T-helper 1 cell treated with Interleukin-12 subunit alpha and Interleukin-12 subunit beta and Interleukin-4 antibody, amounts not matched to agents 30 ng/mL and 1 ng/mL, for 36 hours (primary cell): ENCODE data around the gene PSME3IP1. TPM values are rescaled to one million over a fixed set of nuclear protein-coding genes. Genes with fewer than 3 reads are reported as not detected.
"Not testable (repeated sequence)": the region's sequence is repeated elsewhere in the genome, so short reads cannot be mapped to it uniquely, and the experiment has no call there.

Experiments used
- intact Hi-C: fragments of 100-400 bp; cut with micrococcal nuclease; formaldehyde crosslinking; loops from one replicate; pipeline ENCODE4 v1.15.1; 2024
- total RNA-seq: library from RNA; stranded (reverse); gene quantifications from 2 replicates; pipeline ENCODE4 v1.2.3, GENCODE V29; 2022

The PSME3IP1 gene
- 115 and 135 TPM in 2 replicates for total RNA-seq

- intact Hi-C loops, result loop anchor here (1.0 to 5.0 kb wide), 16 partner anchors 57 to 829 kb away; partner anchors contain the start of genes ARL2BP, CCDC102A, CIAPIN1 and COQ9
Observed at GRCh38 chr16:57185945-57186871, at the start of gene PSME3IP1, which contains the start of gene RSPRY1. PSME3IP1 (minus strand) TSS chr16:57186039; CDS start chr16:57173854, 12,185 bp downstream. RSPRY1 (plus strand) TSS chr16:57186329; CDS start chr16:57204659, 18,330 bp downstream.

DNA sequence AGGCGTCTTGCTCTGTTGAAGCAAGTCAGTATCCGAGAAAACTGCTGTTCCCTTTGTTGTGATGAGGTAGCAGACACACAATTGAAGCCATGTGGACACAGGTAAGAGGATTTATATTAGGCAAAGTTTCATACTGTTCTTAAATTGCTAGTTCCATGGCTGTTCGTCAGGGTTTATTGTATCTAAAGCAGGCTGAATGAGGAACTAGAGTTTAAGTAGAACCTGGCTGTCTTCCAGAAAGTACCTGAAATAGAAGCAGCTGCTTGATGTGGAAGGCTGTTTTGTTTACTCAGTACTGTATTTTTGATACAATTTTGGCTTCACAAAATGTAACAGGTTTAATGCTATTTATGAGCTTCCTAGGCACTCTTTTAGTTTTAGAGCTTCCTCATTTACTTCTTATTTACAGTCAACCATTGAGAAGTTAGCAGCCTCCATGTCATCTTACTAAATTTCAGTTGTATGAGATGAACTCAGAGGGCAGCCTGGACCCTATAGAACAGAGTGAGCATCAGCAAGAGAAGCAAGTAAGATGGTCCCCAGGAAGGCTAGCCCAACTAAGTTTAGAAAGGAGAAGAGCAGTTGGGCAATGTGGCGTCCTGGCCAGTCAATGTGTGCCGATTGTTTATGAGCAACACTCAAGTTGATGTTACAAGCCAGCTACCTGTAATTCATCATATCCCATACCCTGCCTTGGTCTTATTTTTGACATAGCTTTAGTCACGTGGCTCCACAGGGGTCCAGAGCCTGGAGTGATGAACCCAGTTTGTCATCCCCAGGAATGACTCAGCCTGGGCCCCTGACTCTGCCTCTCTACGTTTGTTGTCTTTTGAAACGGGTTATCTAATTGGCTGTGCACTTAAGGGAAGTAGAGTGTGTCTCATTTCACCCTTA, 49.5 kb upstream of the PSME3IP1 start:
- intact Hi-C loops, result no loop called here

- intact Hi-C loops, result no loop called here
Observed at GRCh38 chr16:57234707-57235092, 48.9 kb upstream of the PSME3IP1 start.

- intact Hi-C loops, result no loop called here
Observed at GRCh38 chr16:57233944-57234706, 48.3 kb upstream of the PSME3IP1 start.

DNA sequence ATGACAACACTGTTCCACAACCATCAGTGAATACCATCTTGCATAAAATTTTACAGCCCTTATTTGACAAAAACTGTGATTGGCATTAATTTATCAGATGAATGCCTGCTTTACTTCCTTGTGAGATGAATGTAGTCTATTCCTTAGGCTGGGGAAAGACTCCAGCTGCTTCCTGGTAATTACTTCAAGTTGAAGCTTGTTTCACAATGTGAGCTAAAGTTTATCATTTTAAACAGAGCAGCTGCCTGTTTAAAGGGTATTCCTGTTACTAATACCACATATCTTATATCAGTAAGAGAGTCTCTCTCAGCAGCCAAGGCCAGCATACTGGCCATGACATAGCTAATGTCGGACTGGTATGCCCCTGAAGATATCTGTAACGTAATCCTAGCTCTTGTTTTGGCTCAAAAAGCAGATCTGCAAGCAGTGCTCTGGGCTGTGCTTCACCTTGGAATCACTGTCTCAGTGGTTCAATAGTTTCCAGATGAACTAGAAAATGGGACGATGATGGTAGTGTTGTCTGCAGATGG, 46.0 kb upstream of the PSME3IP1 start:
- intact Hi-C loops, result no loop called here

DNA sequence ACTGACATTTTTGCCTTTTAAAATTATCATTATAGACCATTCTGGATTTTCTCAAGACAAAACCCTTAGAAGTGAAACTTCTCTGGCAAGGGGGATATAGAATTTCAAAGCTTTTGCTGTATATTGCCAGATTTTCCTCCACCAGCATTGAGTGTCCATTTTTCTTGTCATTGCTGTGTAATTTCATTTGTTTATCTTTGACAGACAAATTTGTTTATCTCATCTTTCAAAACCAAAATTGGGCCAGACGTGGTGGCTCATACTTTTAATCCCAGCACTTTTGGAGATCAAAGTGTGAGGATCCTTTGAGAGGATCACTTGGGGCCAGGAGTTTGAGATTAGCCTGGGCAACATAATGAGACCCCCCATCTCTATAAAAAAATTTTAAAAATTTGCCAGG, 43.2 kb upstream of the PSME3IP1 start:
- intact Hi-C loops, result no loop called here

DNA sequence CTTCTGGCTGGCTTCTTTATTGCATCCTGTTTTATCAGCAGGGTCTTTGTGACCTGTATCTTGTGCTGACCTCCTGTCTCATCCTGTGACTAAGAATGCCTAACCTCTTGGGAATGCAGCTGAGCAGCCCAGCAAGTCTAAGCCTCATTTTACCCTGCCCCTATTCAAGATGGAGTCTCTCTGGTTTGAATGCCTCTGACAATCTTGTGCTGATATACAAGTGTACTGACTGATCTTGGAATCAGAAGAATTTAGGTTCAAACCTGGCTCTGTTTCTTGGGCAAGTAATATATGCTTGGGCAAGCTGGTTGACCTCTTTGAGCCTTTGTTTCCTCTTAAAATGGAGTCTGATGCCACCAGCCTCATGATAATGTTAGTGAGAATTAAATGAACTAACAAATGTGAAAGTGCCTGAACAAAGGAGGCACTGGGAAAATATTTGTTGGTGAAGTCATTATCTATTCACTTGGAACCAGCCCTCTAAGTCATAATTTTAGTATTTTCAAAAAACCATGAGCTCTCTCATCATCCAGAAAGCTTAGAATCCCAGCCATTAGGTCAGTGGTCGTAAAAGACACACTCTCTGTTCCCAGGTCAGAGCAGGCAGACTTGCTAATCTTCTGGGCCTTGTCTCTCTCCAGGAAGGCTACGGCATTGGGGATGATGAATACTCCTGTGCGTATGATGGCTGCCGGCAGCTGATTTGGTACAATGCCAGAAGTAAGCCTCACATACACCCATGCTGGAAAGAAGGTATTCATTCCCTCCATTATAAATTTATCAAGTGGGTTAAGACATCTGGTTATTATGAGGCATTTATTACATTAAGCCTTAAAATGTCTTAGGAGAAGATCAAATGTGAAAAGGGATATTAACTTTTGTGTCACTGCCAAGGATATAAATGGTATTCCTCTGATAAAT, 41.1 kb upstream of the PSME3IP1 start:
- intact Hi-C loops, result no loop called here

GRCh38 chr16:57225978-57226377, 40.1 kb upstream of the PSME3IP1 start:
- intact Hi-C loops, result no loop called here

DNA sequence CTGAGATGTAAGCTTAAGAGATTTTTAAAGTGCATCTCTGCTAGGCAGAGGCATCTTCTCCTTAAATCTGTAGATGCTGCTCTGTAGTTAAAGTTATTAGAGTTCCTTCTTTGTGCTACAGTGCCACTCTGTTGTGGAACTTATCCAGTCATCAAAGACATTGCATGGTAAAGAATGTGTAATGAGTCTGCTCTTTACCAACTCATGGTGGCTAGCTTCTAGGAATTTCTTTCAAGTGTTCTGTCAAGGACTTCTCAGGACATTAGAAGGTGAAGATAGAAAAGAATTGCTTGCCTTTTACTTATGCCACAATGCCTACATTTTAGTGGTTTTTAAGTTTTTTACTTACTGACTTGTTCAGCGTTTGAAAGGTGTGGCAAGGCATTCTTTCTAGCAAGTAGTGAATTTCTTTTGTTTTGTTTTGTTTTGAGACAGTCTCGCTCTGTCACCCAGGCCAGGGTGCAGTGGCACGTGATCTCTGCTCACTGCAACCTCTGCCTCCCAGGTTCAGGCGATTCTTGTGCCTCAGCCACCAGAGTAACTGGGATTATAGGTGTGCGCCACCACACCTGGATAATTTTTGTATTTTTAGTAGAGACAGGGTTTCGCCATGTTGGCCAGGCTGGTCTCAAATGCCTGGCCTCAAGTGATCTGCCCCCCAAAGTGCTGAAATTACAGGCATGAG, 39.0 kb upstream of the PSME3IP1 start:
- intact Hi-C loops, result no loop called here

DNA sequence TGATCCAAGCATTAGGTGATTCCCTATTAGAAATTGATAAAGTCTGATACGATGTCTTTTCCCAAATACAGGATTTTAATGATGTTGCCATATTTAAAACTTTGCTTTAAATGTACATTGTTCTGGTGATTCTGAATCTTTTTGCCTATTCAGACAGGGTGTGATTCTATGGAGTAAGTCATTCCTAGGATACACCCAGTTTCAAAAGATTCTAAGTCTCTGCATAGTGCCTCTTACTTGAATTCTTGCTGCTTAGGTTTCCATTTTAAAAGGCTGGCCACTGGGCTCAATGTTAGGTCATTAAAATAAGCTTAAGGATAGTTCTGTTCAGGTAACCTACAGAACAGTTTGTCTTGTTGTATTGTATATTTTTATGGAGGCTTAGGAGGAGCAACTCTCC, 37.2 kb upstream of the PSME3IP1 start:
- intact Hi-C loops, result no loop called here

GRCh38 chr16:57216968-57217367, 31.1 kb upstream of the PSME3IP1 start:
- intact Hi-C loops, result no loop called here

DNA sequence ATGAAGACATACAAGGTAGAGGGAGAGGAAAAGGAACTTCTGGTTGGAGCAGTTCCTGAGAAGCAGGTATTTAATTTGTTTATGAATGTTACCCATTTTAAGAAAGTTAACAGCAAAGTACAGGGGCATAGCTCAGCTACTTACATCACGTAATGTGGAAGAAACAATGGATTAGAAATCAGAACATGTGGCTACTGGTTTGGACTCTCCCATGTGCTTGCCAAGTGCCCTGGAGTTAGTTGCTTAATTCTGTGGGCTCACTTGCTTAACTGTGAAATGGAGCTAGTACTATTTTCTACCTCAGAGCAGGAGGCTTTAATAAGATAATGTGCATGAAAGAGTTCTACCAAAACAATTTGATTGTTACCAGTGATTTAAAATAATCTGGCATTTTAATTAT, 27.6 kb upstream of the PSME3IP1 start:
- intact Hi-C loops, result no loop called here

DNA sequence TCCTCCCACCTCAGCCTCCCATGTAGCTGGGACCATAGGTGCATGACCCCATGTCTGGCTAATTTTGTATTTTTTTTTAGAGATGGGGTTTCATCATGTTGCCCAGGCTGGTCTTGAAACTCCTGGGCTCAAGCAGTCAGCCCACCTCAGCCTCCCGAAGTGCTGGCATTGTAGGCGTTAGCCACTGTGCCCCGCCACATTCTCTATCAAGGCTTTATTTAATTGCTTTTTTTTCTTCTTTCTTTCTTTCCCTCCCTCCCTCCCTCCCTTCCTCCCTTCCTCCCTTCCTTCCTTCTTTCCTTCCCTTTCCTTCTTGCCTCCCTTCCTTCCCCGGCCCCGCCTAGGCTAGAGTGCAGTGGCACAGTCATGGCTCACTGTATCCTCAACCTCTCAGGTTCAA, 23.9 kb upstream of the PSME3IP1 start:
- intact Hi-C loops, result no loop called here

DNA sequence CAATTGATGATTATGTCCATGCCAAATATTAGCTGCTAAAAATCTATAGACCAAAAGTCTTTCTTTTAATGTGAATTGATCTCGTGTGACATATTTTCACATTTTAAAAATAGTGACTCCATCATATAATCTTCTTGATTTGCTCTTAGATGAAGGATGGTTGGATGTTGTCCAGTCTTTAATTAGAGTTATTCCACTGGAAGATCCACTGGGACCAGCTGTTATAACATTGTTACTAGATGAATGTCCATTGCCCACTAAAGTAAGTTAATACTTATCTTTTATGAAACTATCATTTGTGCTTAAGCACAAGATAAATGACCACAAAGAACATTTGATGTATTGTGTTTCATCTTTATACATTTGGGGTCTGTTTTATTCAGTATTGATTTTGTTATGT, 23.1 kb upstream of the PSME3IP1 start:
- intact Hi-C loops, result no loop called here

DNA sequence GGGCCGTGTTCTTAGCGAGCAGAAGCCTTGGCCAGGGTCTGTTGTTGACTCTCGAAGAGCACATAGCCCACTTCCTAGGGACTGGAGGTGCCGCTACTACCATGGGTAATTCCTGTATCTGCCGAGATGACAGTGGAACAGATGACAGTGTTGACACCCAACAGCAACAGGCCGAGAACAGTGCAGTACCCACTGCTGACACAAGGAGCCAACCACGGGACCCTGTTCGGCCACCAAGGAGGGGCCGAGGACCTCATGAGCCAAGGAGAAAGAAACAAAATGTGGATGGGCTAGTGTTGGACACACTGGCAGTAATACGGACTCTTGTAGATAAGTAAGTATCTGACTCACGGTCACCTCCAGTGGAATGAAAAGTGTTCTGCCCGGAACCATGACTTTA, 18.8 kb upstream of the PSME3IP1 start:
- intact Hi-C loops, result no loop called here

GRCh38 chr16:57203451-57203850, 17.6 kb upstream of the PSME3IP1 start:
- intact Hi-C loops, result no loop called here

GRCh38 chr16:57202095-57202886, 16.5 kb upstream of the PSME3IP1 start:
- intact Hi-C loops, result no loop called here

DNA sequence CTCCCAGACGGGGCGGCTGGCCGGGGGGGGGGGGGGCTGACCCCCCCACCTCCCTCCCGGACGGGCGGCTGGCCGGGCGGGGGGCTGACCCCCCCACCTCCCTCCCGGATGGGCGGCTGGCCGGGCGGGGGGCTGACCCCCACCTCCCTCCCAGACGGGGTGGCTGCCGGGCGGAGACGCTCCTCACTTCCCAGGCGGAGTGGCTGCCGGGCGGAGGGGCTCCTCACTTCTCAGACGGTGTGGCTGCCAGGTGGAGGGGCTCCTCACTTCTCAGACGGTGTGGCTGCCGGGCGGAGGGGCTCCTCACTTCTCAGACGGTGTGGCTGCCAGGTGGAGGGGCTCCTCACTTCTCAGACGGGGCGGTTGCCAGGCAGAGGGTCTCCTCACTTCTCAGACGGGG, 15.1 kb upstream of the PSME3IP1 start:
- intact Hi-C loops, result not testable (repeated sequence)
